DND-41 (cell line): ENCODE results near the gene SPRN.

Experiments used
- CTCF ChIP-seq: IDR thresholded peaks from 2 replicates; pipeline ENCODE4 v1.5.1; 2012; ENCODE audit warnings: borderline replicate concordance, low read length, moderate library complexity, mild to moderate bottlenecking; ENCODE audit not compliant: poor library complexity, severe bottlenecking; ENCODE audit errors: extremely low read depth
- EZH2 ChIP-seq: IDR thresholded peaks from 3 replicates; pipeline ENCODE4 v1.6.1; 2012; ENCODE audit warnings: borderline replicate concordance, low read depth, mild to moderate bottlenecking, moderate library complexity, low read length, inconsistent platforms; ENCODE audit not compliant: severe bottlenecking

- TF ChIP-seq CTCF (peak; percentile 3), EZH2 (no peak)
Measured at GRCh38 chr10:133394064-133394663, 30.3 kb downstream of the SPRN start, which contains the start of gene MTG1.
